HG03460 (cell line): ENCODE measurements around the gene PPM1A.

Experiments used
- ATAC-seq: cut with Tn5 transposase; IDR thresholded peaks from one replicate; pipeline ENCODE4 v1.9.1; 2021; ENCODE audit not compliant: unreplicated experiment

The PPM1A gene

DNA sequence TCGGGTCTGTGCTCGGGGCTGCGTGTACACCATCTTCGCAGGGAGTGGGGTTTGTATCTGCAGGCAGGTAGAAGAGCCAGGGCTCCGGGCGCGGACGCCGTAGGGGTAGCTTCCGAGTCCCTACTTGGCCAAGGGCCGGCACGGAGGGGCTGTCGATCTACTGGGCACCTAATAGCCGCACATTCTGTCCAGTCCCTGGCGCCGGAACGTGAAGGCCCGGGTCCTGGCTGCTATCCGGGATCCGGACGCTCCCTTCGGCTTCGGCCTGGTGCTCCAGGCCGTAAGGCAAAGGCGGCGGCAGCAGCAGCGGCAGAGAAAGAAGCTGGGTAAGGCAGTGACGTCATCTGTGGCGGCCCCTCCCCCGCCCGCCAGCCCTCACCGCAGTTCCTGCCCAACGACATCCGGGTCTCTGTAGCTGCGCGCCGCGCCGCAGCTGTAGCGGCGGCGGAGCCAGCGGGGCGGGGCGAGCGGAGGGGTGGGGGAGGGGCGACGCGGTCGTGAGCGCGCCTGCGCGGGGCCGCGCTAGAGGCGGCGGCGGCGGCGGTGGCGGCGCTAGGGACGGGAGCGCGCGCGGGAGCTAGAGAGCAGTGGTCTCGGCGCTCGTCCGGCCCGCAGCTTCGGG lies at the start of gene PPM1A:
PPM1A (plus strand) TSS at position 525 of the 622 bp plus-strand sequence. CDS start 33,483 bp downstream, outside the sequence.
- peak; percentile 64 for ATAC-seq

DNA sequence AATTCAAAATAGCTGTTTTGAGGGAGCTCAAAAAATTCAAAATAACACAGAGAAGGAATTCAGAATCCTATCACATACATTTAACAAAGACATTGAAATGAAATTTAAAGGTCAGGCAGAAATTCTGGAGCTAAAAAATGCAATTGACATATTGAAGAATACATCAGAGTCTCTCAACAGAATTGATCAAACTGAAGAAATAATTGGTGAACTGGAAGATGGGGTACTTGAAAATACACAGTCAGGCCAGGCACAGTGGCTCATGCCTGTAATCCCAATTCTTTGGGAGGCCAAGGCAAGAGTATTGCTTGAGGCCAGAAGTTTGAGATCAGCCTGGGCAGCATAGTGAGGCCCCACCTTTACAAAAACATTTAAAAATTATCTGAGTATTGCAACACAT lies 49.7 kb upstream of the PPM1A start:
- no peak for ATAC-seq

DNA sequence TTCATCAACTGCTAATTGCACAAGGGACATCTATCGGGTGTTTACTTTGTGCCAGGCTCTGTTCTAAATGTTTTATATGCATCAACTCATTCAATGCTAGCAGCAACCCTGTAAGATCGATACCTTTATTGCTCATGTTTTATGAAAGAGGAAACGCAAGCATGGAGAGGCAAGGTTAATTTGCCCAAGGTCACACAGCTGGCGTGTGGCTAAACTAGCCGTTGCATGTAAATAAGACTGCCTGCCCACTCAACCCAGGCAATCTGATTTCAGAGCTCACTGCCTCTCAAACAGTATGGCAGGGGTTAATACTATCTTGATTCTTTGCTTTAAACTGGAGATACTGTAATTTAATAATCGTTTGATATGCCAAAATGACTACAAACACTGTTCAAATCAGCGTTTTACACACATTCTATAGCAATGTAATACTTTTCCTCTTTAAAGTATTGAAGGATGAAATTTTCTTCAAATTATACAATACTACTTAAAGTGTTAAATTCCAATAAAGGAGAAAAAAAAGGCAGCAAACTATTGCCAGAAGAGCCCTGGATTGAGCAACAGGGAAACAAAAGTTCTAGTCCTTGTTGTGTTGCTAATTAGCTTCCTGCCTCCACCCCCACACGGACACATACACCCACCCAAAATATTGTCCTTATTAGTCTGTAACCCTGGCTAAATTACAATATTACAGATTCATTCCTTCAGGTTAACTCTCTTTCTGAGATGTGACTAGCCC lies 44.7 kb upstream of the PPM1A start:
- peak; percentile 75 for ATAC-seq

GRCh38 chr14:60204843-60205774 lies 43.9 kb upstream of the PPM1A start:
- peak; percentile 61 for ATAC-seq

DNA sequence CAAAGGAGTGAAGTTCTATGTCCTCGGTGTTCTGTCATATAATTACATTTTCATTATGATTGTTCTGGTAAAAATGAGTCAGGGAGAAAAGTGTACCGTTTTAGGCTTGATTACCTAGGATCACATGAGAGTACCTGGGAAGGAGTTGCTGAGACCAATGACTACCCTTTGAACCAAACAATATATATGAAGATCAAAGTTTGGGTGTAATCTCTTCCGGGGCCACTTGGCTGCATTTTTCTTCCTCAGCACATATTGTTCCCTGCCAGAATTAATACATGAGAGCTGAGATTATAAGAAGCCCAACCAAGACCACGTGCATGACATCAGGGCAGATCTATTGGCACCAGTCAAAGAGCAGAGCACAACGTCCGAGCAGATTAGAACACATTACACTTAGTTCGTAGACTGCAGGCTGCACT lies 42.8 kb upstream of the PPM1A start:
- no peak for ATAC-seq

- peak; percentile 38 for ATAC-seq
Observed at GRCh38 chr14:60206837-60207533, 42.0 kb upstream of the PPM1A start.

DNA sequence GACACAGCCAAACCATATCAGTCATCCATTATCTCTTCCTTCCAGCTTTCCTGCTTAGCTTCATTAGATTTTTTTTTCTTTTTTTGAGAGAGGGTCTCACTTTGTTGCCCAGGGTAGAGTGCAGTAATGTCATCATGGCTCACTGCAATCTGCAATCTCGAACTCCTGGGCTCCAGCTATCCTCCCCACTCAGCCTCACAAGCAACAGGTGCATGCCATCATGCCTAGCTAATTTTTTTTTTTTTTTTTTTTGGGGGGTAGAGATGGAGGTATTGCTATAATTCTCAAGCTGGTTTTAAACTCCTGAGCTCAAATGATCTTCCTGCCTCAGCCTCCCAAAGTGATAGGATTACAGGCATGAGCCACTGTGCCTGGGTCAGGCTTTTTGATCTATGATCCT lies 38.3 kb upstream of the PPM1A start:
- no peak for ATAC-seq

- ATAC-seq, result no peak
Observed at GRCh38 chr14:60211153-60211552, 37.9 kb upstream of the PPM1A start.

DNA sequence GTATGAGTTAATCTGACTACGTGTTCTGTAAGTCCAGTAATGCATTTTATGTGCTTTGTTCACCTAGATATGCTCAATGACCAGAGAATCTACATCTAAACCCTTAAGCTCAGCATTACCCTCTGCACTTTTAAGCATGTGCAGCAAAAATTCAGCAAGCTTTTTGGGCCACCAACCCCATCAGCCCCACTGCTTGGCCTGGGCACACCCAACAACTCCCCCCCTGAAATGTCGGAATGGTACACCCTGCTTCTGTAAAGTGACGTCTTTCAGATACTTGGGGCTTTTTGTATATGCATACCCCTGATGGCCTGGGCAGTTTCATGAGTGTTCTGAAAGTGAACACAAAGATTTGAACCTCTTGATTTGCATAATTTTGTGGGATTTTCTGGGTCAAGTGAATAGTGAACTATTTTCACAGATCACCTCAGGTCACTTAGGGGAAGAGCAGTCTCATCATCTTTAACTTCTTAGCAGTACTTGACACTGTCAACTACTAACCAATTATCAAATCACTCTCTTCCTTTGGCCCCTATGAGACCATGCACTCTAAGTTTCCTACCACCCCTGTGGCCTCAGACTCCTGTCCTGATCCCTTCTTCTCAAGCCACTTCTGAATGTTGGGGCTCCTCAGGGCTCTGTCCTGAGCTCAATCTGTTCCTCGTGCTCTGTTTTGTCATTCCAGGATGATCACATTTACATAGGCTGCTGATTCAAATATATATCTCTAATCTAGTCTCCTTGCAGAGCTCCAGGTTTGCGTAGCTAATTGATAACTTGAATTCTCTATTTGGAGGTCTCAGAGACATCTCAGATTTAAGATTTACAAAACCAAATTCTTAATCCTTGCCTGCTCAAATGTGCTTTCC lies 36.3 kb upstream of the PPM1A start:
- peak; percentile 90 for ATAC-seq

- ATAC-seq, result no peak
Observed at GRCh38 chr14:60214003-60214402, 35.0 kb upstream of the PPM1A start.

GRCh38 chr14:60214415-60215126 lies 34.5 kb upstream of the PPM1A start:
- ATAC-seq, result no peak

- no peak for ATAC-seq
Observed at GRCh38 chr14:60215127-60215444, 33.9 kb upstream of the PPM1A start.

- ATAC-seq, result no peak
Observed at GRCh38 chr14:60215520-60216420, 33.3 kb upstream of the PPM1A start.

- ATAC-seq, result no peak
Observed at GRCh38 chr14:60217713-60218112, 31.3 kb upstream of the PPM1A start.

DNA sequence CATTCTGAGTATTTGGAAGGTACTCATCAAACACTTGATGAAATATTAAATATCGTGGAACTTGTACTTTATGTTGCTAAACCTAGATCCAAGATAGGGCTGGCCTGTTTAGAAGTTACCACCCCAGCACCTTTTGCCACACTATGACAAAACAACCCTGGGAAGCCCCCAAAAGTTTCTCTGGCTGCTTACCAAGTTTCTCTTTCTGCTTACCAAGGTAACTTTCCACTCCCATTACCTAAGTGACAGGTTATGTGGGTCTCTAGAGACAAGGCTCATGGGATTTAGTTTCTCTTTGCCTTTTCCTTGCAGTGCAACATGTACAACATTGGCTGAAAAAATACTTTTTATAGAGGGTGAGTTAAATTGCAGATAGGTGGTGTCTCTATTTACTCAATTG lies 28.9 kb upstream of the PPM1A start:
- peak; percentile 60 for ATAC-seq

- ATAC-seq, result no peak
Observed at GRCh38 chr14:60220917-60221316, 28.1 kb upstream of the PPM1A start.

DNA sequence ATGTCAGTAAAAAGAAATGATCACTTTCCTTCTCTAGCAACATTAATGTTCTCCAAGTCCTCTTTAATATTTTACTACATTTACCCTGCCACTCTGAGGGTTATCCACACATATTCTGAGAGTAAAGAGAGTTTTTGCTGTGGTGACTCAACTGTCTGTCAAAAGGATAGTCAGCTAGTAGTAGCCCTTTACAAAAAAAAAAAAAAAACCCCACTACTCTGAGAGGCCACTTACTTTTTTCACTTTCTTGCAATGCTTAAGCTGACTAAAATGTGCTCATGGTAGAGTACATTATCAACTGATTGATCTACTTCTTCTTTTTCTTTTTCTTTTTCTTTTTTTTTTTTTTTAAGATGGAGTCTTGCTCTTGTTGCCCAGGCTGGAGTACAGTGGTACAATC lies 27.6 kb upstream of the PPM1A start:
- no peak for ATAC-seq

DNA sequence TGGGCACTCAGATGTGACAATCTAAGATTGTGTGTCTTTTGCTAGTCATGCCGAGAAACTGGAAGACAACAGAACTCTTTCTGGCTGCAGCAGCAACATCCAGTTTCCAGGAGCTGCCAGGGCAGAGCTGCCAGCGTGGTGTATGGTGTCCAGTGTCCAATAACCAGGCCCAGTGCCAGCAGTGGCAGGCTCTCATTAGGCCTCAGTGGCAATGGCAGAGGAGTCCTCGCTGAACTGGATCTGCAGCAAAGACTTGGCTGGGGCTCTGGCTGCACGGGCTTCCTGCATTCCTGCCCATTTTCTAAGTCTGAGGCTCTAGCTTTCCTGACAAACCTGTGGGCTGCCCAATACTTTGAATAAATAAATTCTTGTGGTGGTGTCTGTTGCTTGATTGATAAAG lies 26.2 kb upstream of the PPM1A start:
- no peak for ATAC-seq

DNA sequence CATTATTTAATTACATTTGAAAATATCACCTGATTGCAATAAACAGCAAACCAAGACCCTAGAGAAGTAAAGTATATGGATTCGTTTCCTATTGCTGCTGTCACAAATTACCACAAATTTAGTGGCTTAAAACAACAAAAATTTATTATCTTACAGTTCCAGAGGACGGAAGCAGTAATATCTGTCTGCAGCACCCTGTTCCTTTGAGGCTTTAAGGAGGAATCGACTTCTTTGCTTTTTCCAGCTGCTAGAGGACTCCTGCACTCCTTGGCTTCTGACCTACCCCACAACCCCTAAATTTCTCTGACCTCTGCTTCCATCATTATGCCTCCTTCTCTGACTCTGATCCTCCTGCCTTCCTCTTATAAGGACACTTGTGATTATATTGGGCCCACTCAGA lies 23.8 kb upstream of the PPM1A start:
- ATAC-seq, result no peak
